GM12878 (cell line): ENCODE results near the gene ICAM4. TPM values are rescaled to one million over a fixed set of nuclear protein-coding genes. Genes with fewer than 3 reads are reported as not detected.

Experiments used
- CUX1 ChIP-seq: IDR thresholded peaks from 2 replicates; pipeline ENCODE4 v1.6.1; 2012; ENCODE audit warnings: improper control_type of control experiment, low read depth, low read length; ENCODE audit not compliant: insufficient replicate concordance
- EP300 ChIP-seq, 2 experiments: fragments of 150-350 bp in 1 of 2; IDR thresholded peaks; 2 replicates each; pipeline ENCODE4 v1.6.1; 2011 to 2012; ENCODE audit warnings: low read depth in 2 of 2, low read length in 2 of 2, borderline replicate concordance in 1 of 2, improper control_type of control experiment in 1 of 2, inconsistent platforms in 1 of 2; ENCODE audit not compliant: control insufficient read depth in 1 of 2
- FOS ChIP-seq: IDR thresholded peaks from 3 replicates; pipeline ENCODE4 v1.6.1; 2011; ENCODE audit warnings: borderline replicate concordance; ENCODE audit not compliant: insufficient read length; ENCODE audit errors: extremely low read depth
- KAT2A ChIP-seq: conservative IDR thresholded peaks from 2 replicates; pipeline ENCODE4 v1.6.1; 2011; ENCODE audit warnings: low read depth, low read length; ENCODE audit not compliant: control insufficient read depth
- MYC ChIP-seq: IDR thresholded peaks from 2 replicates; pipeline ENCODE4 v1.6.1; 2011; ENCODE audit warnings: mild to moderate bottlenecking, low read length, moderate library complexity, inconsistent platforms; ENCODE audit not compliant: insufficient read depth, insufficient replicate concordance, insufficient read length, severe bottlenecking
- NR2C1 ChIP-seq: fragments of 450-650 bp; IDR thresholded peaks from 2 replicates; pipeline ENCODE4 v1.6.1; 2017; ENCODE audit warnings: antibody characterized with exemption, mild to moderate bottlenecking, moderate library complexity
- PAX8 ChIP-seq: fragments of 450-650 bp; IDR thresholded peaks from 2 replicates; pipeline ENCODE4 v1.6.1; 2017; ENCODE audit warnings: mild to moderate bottlenecking, moderate library complexity
- PBX3 ChIP-seq: IDR thresholded peaks from 2 replicates; pipeline ENCODE4 v1.6.1; 2011; ENCODE audit warnings: mild to moderate bottlenecking, low read depth, low read length, moderate library complexity; ENCODE audit not compliant: insufficient replicate concordance
- PKNOX1 ChIP-seq: fragments of 450-650 bp; IDR thresholded peaks from 2 replicates; pipeline ENCODE4 v1.6.1; 2016; ENCODE audit warnings: mild to moderate bottlenecking
- POLR2AphosphoS5 ChIP-seq: IDR thresholded peaks from 2 replicates; pipeline ENCODE4 v1.6.1; 2011; ENCODE audit warnings: mild to moderate bottlenecking, low read length, inconsistent platforms
- RBBP5 ChIP-seq: fragments of 200-600 bp; sonication (generic); conservative IDR thresholded peaks from 2 replicates; pipeline ENCODE4 v1.6.1; 2016
- SMARCA5 ChIP-seq: fragments of 450-650 bp; IDR thresholded peaks from 2 replicates; pipeline ENCODE4 v1.6.1; 2017; ENCODE audit warnings: mild to moderate bottlenecking
- SP1 ChIP-seq: IDR thresholded peaks from one replicate; pipeline ENCODE4 v1.6.1; 2011; ENCODE audit warnings: low read depth, low read length
- TAF1 ChIP-seq: IDR thresholded peaks from 2 replicates; pipeline ENCODE4 v1.6.1; 2011; ENCODE audit warnings: mild to moderate bottlenecking, low read depth, low read length, borderline replicate concordance
- ZBED1 ChIP-seq: IDR thresholded peaks from 2 replicates; pipeline ENCODE4 v1.6.1; 2016; ENCODE audit warnings: borderline replicate concordance
- ZBTB11 ChIP-seq: fragments of 450-650 bp; formaldehyde crosslinking; IDR thresholded peaks from 2 replicates; pipeline ENCODE4 v1.5.0; 2022; ENCODE audit warnings: mild to moderate bottlenecking, missing genetic modification characterization
- polyA plus RNA-seq, 11 experiments: library from polyadenylated mRNA; depleted of rRNA in 4 of 11; unstranded in 6 of 11; stranded (reverse) in 5 of 11; fragments of >200 nt; fragmentation: Nextera tagmentation in 4 of 11; fragmentation: Illumina TruSeq in 1 of 11; extraction: Ambion mirVana in 4 of 11; extraction: Trizol in 1 of 11; gene quantifications; 1 replicate in 1 of 11; 2 replicates in 10 of 11; pipeline versions ENCODE4 v1.2.1 to v1.2.3, GENCODE V29; 2011 to 2016; ENCODE audit warnings: inconsistent platforms in 2 of 11, missing spikeins in 2 of 11, low read depth in 1 of 11
- total RNA-seq, 4 experiments: library from RNA; depleted of rRNA in 3 of 4; stranded (reverse); fragments of >200 nt in 3 of 4; fragmentation: Illumina TruSeq in 1 of 4; extraction: Trizol in 1 of 4; gene quantifications; 2 replicates each; pipeline versions ENCODE4 v1.2.1 to v1.2.3, GENCODE V29; 2013 to 2021

The ICAM4 gene
- total and polyA plus RNA-seq, 10 of the 15 experiments (the other 5 are each of a cell fraction or from before 2014, with no cell fraction given): 0.31 to 5.1 (median 1.7) TPM

GRCh38 chr19:10271543-10272086 is 15.1 kb upstream of the ICAM4 start (continued):
- TF ChIP-seq KAT2A (no peak), POLR2AphosphoS5 (peak; percentile 65; the same call in 1 of the 2 replicates), CUX1 (no peak), RBBP5 (no peak), PBX3 (peak; percentile 67), SP1 (peak; percentile 36), MYC (no peak), PKNOX1 (peak; percentile 87), ZBTB11 (CRISPR knock-in tag) (no peak; the same call in 1 of the 2 replicates), FOS (no peak), EP300 (IDR thresholded peaks at IDR 0.05; ENCODE audit: borderline replicate concordance in 1 of 2, control insufficient read depth in 1 of 2, low read depth in 2 of 2, low read length in 2 of 2) (0 out of 4 replicates have a peak, but pooled peaks of 1 of the 2 experiments have one; percentile 63), PAX8 (no peak), TAF1 (0 out of 2 replicates have a peak, but pooled peaks have one; percentile 39), NR2C1 (0 out of 2 replicates have a peak, but pooled peaks have one; percentile 30), ZBED1 (peak; percentile 38; the same call in 1 of the 2 replicates), SMARCA5 (no peak)
